ENCODE measurements around the gene AJAP1. TPM values are rescaled to one million over a fixed set of nuclear protein-coding genes. Genes with fewer than 3 reads are reported as not detected.

Gene AJAP1
- total and polyA plus RNA-seq, 2 of the 8 experiments (the other 6 are each of a cell fraction or from before 2014, with no cell fraction given) = 1.9 to 6.2 TPM

DNA sequence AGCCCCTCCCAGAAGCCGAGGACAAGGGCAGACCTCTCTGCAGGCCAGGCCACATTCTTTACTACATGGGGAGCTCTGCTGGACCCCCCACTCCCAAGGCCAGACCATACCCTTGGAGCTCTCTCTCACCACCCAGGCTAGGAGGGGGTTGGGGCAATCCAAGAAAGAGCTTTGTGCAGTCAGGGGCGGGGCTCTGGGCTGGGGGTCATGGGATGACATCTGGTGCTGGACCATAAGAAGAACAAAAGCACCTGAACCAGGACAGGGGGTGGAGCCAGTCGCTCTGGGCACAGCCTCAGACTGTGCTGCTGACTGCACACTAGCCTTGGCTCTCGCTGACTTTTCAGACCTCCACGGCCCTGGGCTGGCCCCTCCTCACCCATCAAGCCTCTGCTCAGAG lies 23.1 kb upstream of the AJAP1 start (continued):
- TF ChIP-seq, protein P1, sequence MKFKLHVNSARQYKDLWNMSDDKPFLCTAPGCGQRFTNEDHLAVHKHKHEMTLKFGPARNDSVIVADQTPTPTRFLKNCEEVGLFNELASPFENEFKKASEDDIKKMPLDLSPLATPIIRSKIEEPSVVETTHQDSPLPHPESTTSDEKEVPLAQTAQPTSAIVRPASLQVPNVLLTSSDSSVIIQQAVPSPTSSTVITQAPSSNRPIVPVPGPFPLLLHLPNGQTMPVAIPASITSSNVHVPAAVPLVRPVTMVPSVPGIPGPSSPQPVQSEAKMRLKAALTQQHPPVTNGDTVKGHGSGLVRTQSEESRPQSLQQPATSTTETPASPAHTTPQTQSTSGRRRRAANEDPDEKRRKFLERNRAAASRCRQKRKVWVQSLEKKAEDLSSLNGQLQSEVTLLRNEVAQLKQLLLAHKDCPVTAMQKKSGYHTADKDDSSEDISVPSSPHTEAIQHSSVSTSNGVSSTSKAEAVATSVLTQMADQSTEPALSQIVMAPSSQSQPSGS (IDR thresholded peaks at IDR 0.05; ENCODE audit: low read length) = no peak
- TF ChIP-seq SAP30 (IDR thresholded peaks at IDR 0.05; ENCODE audit: insufficient read depth, insufficient replicate concordance, low read length) (no peak), EP300 (IDR thresholded peaks at IDR 0.05; ENCODE audit: borderline replicate concordance in 1 of 2, low read depth in 2 of 2, low read length in 2 of 2) (no peak), CBX5 (IDR thresholded peaks at IDR 0.05; ENCODE audit: low read depth, low read length) (no peak), JUND (IDR thresholded peaks at IDR 0.05; ENCODE audit: low read length) (no peak), CHD1 (IDR thresholded peaks at IDR 0.05; ENCODE audit: low read depth, low read length) (no peak)

Measured in H1 (cell line).